MG63 (cell line): ENCODE results near the gene AKT1S1. TPM values are rescaled to one million over a fixed set of nuclear protein-coding genes. Genes with fewer than 3 reads are reported as not detected.

Experiments
- DNase-seq: peaks from one replicate; pipeline ENCODE4 v3.0.0-alpha.2; 2020
- H3K27me3 ChIP-seq: fragments of 250-450 bp; sonication (Bioruptor Pico); 2 replicates; pipeline ENCODE4 v1.5.1; 2020; ENCODE audit warnings: mild to moderate bottlenecking, moderate library complexity
- H3K36me3 ChIP-seq: fragments of 250-450 bp; sonication (Bioruptor Pico); 2 replicates; pipeline ENCODE4 v1.5.1; 2020; ENCODE audit warnings: mild to moderate bottlenecking, moderate library complexity
- H3K4me3 ChIP-seq: fragments of 250-450 bp; sonication (Bioruptor Pico); 2 replicates; pipeline ENCODE4 v1.5.1; 2020; ENCODE audit warnings: mild to moderate bottlenecking, moderate library complexity
- H3K9me3 ChIP-seq: fragments of 250-450 bp; sonication (Bioruptor Pico); 2 replicates; pipeline ENCODE4 v1.5.1; 2020; ENCODE audit warnings: mild to moderate bottlenecking, moderate library complexity
- total RNA-seq: library from RNA; depleted of rRNA; stranded (reverse); fragments of >200 nt; shearing (Covaris generic); gene quantifications from 2 replicates; pipeline ENCODE4 v1.2.3, GENCODE V29; 2014; ENCODE audit warnings: low replicate concordance

The AKT1S1 gene
- total RNA-seq, 1 experiment from 2014 or later, result 16.5 TPM

- peak; percentile 95 for DNase-seq
- H3K36me3 ChIP-seq, result peaks cover 55% of the 10 kb centered on the region
These were observed 634 bp downstream of the AKT1S1 start for GRCh38 chr19:49876422-49877019.

GRCh38 chr19:49875857-49876421, 1.2 kb downstream of the AKT1S1 start:
- peaks cover 54% of the 10 kb centered on the region for H3K36me3 ChIP-seq
- DNase-seq, result peak; percentile 60
- H3K4me3 ChIP-seq, result peak overlapping the region; percentile 98
- no peaks in the 10 kb centered on the region for H3K27me3 ChIP-seq
- H3K9me3 ChIP-seq, result no peaks in the 10 kb centered on the region

More at GRCh38 chr19:49876422-49877019, 634 bp downstream of the AKT1S1 start:
- peak overlapping the region; percentile 98 for H3K4me3 ChIP-seq
- H3K9me3 ChIP-seq, result no peaks in the 10 kb centered on the region
- H3K27me3 ChIP-seq, result no peaks in the 10 kb centered on the region

GRCh38 chr19:49875177-49875576, 2.0 kb downstream of the AKT1S1 start:
- H3K36me3 ChIP-seq, result peaks cover 54% of the 10 kb centered on the region
- no peaks in the 10 kb centered on the region for H3K9me3 ChIP-seq
- no peaks in the 10 kb centered on the region for H3K27me3 ChIP-seq
- peak overlapping the region; percentile 98 for H3K4me3 ChIP-seq
- no peak for DNase-seq

GRCh38 chr19:49874503-49875157, 2.5 kb downstream of the AKT1S1 start:
- Histone ChIP-seq H3K27me3 (no peaks in the 10 kb centered on the region), H3K9me3 (no peaks in the 10 kb centered on the region), H3K4me3 (peak overlapping the region; percentile 98), H3K36me3 (peaks cover 53% of the 10 kb centered on the region)
- DNase-seq, result no peak

- H3K27me3 ChIP-seq, result no peaks in the 10 kb centered on the region
- DNase-seq, result no peak
- no peak overlapping the region for H3K4me3 ChIP-seq
- no peaks in the 10 kb centered on the region for H3K9me3 ChIP-seq
- H3K36me3 ChIP-seq, result peaks cover 45% of the 10 kb centered on the region
These were observed 3.3 kb downstream of the AKT1S1 start for GRCh38 chr19:49873834-49874233.

GRCh38 chr19:49873129-49873521, 4.0 kb downstream of the AKT1S1 start:
- Histone ChIP-seq H3K4me3 (no peak overlapping the region), H3K9me3 (no peaks in the 10 kb centered on the region)

GRCh38 chr19:49872245-49873128, 4.7 kb downstream of the AKT1S1 start:
- DNase-seq, result no peak
- Histone ChIP-seq H3K27me3 (no peaks in the 10 kb centered on the region), H3K36me3 (peaks cover 40% of the 10 kb centered on the region), H3K4me3 (no peak overlapping the region), H3K9me3 (no peaks in the 10 kb centered on the region)

More at GRCh38 chr19:49873129-49873521, 4.0 kb downstream of the AKT1S1 start:
- peaks cover 40% of the 10 kb centered on the region for H3K36me3 ChIP-seq
- DNase-seq, result no peak
- H3K27me3 ChIP-seq, result no peaks in the 10 kb centered on the region

- DNase-seq, result no peak
- H3K36me3 ChIP-seq, result peaks cover 41% of the 10 kb centered on the region
- no peaks in the 10 kb centered on the region for H3K9me3 ChIP-seq
These were observed 5.7 kb downstream of the AKT1S1 start for GRCh38 chr19:49871349-49871985.

GRCh38 chr19:49870309-49870901, 6.8 kb downstream of the AKT1S1 start:
- Histone ChIP-seq H3K36me3 (peaks cover 46% of the 10 kb centered on the region), H3K9me3 (no peaks in the 10 kb centered on the region), H3K27me3 (no peaks in the 10 kb centered on the region), H3K4me3 (peak overlapping the region; percentile 50)
- no peak for DNase-seq

More at GRCh38 chr19:49871349-49871985, 5.7 kb downstream of the AKT1S1 start:
- Histone ChIP-seq H3K27me3 (no peaks in the 10 kb centered on the region), H3K4me3 (no peak overlapping the region)

GRCh38 chr19:49869484-49870308, 7.5 kb downstream of the AKT1S1 start:
- Histone ChIP-seq H3K27me3 (no peaks in the 10 kb centered on the region), H3K9me3 (no peaks in the 10 kb centered on the region), H3K4me3 (peak overlapping the region; percentile 50), H3K36me3 (peaks cover 48% of the 10 kb centered on the region)
- DNase-seq, result peak; percentile 97

- no peaks in the 10 kb centered on the region for H3K27me3 ChIP-seq
- no peaks in the 10 kb centered on the region for H3K9me3 ChIP-seq
- DNase-seq, result no peak
- peak overlapping the region; percentile 38 for H3K4me3 ChIP-seq
- peaks cover 48% of the 10 kb centered on the region for H3K36me3 ChIP-seq
These were observed 8.1 kb downstream of the AKT1S1 start for GRCh38 chr19:49869009-49869483.

GRCh38 chr19:49866933-49867782, 10.0 kb downstream of the AKT1S1 start, which contains the start of gene PNKP:
Gene PNKP, minus strand, starts transcription at chr19:49867576. Its CDS starts 372 bp downstream, at chr19:49867204.
- H3K9me3 ChIP-seq, result no peaks in the 10 kb centered on the region
- H3K36me3 ChIP-seq, result peaks cover 55% of the 10 kb centered on the region
- H3K27me3 ChIP-seq, result no peaks in the 10 kb centered on the region
- peak; percentile 94 for DNase-seq
- H3K4me3 ChIP-seq, result peak within 1 kb of the TSS; percentile 100

GRCh38 chr19:49864890-49865289, 12.3 kb downstream of the AKT1S1 start:
- H3K4me3 ChIP-seq, result no peak overlapping the region
- DNase-seq, result no peak
- H3K9me3 ChIP-seq, result no peaks in the 10 kb centered on the region
- H3K36me3 ChIP-seq, result peaks cover 55% of the 10 kb centered on the region
- no peaks in the 10 kb centered on the region for H3K27me3 ChIP-seq

GRCh38 chr19:49863935-49864320, 13.2 kb downstream of the AKT1S1 start:
- H3K9me3 ChIP-seq, result no peaks in the 10 kb centered on the region
- no peak overlapping the region for H3K4me3 ChIP-seq
- H3K27me3 ChIP-seq, result no peaks in the 10 kb centered on the region
- peaks cover 62% of the 10 kb centered on the region for H3K36me3 ChIP-seq
- DNase-seq, result no peak
